ENCODE measurements around the gene MAGI2.

GRCh38 chr7:78080811-78081210 is 1372.7 kb downstream of the MAGI2 start:
- TF ChIP-seq POLR2A (IDR thresholded peaks at IDR 0.05), result no peak
- TF ChIP-seq CTCF (IDR thresholded peaks at IDR 0.05), result no peak
- TF ChIP-seq POLR2AphosphoS5 (IDR thresholded peaks at IDR 0.05; ENCODE audit: insufficient read depth in 1 of 2, low read depth in 1 of 2), result no peak
